A549 (cell line): ENCODE data around the gene FILIP1L.

Experiments
- CEBPB ChIP-seq, 2 experiments: fragments of >200 bp in 1 of 2; sonication (Bioruptor Twin) in 1 of 2; formaldehyde crosslinking in 1 of 2; IDR thresholded peaks; 2 replicates each; pipeline ENCODE4 v1.6.1; 2012 to 2016
- CTCF ChIP-seq: fragments of >200 bp; sonication (Bioruptor Twin); formaldehyde crosslinking; IDR thresholded peaks from 3 replicates; pipeline ENCODE4 v1.5.1; 2016

DNA sequence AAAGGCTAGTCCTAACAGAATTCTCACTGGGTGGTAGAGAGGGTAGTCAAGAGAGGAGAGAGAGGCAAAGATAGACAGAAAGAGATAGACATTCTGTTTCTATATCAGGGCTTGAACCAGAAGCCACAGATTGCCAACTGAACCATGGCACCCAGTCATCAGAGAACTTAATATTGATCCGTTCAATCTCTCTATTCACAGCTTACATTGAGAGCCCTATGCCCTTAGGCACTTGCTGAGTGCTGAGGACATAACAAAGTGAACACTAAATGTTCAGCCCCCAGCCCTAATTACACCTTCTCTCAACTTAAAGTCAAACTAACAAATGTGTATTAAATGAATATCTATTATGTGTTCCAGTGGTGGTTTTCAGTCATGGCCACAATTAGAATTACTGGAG lies 124.1 kb downstream of the FILIP1L start:
- TF ChIP-seq CTCF, result no peak
- no peak for TF ChIP-seq CEBPB (IDR thresholded peaks at IDR 0.05)
